Activated CD4-positive, alpha-beta T cell treated with anti-CD3 and anti-CD28 coated beads for 24 hours (primary cell): ENCODE results near the gene CCDC13.
A peak's percentile ranks its signal among the peaks of the same experiment; 100 is the strongest.

ENCODE experiments used
- DNase-seq, 2 donors: peaks; one replicate each; pipeline ENCODE4 v3.0.0-alpha.2; 2020; ENCODE audit warnings: low read depth in 2 of 2

CCDC13 gene

DNA sequence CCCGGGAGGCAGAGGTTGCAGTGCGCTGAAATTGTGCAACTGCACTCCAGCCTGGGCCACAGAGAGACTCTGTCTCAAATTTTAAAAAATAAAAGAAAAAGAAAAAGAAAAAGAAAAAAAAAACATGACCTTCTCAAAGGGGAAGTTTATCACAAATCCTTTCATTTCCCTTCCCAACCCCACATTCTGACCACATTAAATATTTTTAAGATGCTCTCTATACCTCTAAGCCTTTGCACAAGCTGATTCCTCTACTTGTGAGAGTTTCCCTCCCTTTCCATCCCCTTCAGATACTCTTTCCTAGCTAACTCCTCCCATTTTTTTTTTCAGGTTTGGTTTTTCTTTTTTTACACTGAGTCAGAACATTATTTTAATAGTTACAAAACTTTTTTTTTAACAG is 27.2 kb upstream of the CCDC13 start:
- DNase-seq: no peak

DNA sequence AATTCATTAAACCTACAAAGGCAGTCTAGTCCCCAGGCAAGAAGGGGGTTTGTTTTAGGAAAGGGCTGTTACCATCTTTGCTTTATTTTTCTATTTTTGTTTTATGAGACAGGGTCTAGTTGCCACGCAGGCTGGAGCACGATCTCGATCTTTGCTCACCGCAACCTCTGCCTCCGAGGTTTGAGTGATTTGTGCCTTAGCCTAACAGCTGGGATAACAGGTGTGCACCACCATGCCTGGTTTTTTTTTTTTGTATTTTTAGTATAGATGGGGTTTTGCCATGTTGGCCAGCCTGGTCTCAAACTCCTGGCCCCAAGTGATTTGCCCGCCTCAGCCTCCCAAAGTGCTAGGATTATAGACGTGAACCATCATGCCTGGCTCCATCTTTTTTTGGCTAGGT is 26.3 kb upstream of the CCDC13 start:
- DNase-seq: no peak

DNA sequence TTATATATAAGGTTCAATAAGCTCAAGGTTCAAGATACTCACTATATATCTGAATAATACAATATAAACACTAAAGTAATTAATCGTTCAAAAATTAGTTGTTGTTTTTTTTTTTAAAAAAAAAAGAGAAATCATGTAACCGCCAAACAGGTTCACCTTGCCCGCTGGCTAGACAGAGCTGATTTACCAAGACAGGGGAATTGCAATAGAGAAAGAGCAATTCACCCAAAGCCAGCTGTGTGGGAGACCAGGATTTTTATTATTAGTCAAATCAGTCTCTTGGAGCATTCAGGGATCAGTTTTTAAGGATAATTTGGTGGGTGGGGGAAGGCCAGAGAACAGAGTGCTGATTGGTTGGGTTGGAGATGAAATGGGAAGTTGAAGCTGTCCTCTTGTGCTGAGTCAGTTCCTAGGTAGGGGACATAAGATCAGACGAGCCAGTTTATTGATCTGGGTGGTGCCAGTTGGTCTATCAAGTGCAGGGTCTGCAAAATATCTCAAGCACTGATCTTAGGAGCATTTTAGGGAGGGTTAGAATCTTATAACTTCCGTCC is 23.4 kb upstream of the CCDC13 start:
- DNase-seq: no peak

DNA sequence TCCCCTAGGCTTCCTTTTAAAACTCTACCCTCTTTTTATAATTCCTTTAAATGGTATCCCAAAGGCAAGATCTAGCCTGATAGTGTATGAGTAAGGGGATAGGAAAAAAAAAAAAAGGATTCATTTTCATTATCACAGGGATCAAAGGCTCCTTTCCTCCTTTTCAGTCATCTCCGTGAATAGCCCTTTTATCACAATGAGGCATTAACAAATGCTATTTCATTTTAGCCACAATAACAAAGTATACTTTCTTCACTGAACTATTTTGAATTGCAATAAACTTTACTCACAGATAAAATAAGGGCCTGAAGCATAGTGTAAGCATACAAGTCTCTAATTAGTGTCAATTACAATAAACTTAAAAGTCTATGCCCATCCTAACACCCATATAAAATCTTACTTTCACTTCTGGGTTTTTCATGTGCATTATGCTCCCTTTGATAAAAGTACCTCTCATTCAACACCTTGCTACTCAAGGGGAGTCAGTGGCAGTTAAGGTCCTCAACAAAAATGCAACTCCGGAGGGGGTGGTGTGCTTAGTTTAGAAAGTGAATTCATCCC is 22.6 kb upstream of the CCDC13 start:
- no peak for DNase-seq

DNA sequence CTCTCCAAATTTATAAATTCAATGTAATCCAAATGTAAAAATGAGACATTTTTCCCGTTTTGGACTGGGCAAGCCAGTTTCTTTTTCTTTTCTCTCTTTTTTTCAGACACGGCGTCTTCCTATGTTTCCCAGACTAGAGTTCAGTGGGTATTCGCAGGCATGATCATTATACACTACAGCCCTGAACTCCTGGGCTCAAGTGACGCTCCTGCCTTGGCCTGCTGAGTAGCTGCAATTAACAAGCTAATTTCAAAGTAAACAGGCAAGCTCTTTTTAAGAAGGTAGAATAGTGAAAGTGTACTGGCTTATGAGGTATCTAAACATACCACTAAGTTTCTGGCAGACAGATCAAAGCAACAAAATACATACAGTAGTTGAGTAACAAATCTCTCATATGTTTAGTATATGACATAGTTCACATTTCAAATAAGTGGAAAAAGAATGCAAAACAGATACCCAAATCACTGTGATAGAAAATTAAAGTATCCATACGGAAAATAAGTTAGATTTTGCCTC is 17.7 kb upstream of the CCDC13 start:
- no peak for DNase-seq

DNA sequence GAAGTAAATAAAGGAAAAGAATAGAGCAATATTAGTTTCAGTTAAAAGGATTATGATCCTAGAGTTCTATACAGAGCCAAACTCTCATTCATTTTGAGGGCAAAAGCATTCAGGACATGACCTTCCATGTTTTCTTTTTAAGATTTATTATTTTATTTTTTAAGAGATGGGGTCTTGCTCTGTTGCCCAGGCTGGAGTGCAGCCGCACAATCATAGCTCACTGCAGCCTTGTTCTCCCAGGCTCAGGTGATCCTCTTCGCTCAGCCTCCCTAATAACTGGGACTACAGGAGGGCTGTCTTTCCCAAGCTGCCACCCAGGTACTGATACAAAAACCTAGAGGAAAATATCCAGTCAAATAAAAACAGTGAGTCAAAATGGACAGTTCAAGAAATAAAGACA is 13.6 kb upstream of the CCDC13 start:
- no peak for DNase-seq

DNA sequence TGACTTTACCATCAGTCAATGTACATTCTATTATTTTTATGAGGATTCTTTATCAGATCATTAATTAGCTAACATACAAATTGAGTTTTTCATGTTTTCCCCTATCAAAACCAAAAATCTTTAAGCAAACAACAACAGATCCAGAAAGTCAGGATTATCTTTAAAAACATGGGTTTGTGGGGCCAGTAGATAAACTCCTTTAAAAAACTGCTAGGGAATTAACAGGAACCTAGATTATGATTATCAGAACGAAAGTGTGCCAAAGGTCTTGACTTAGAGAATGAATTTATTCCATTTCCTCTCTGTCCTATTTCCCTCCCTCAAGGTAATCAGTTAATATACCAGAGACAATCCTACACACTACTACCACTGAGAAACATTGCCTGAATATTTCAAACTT is 13.2 kb upstream of the CCDC13 start:
- no peak for DNase-seq

DNA sequence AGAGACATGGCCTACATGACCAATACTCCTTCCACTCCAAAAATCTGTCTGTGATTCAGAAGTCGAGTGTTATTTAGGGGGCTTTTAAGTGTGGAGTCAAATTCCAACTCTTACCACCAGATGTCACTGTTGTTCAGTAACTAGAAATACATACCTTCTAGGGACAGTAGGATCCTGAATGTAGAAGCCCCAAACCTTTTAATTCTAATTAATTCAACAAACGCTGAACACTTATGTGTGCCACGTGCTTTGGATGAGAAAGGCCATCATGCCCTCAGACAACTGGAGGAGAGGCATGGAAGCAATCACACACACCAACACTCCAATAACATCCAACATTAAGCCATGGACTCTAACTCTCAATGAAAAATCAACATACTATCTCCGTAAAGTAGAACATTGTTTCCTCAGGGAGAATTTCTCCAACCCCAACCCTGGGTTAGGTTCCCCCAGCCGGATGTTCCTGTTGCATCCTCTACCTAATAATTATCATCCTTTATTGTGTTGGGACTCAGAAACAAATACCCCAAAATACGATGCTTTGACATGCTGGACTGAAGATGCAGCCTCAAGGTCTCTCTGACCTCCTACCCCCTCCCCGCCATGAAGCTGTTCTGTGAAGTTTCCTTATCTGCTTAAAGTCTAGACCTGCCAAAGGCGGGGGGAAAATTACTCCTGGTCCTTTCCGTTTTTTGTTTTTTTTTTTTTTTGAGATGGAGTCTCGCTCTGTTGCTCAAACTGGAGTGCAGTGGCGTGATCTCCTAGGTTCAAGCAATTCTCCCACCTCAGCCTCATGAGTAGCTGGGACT is 8.0 kb upstream of the CCDC13 start:
- peak in 1 of 2 donors; percentile 57 for DNase-seq

DNA sequence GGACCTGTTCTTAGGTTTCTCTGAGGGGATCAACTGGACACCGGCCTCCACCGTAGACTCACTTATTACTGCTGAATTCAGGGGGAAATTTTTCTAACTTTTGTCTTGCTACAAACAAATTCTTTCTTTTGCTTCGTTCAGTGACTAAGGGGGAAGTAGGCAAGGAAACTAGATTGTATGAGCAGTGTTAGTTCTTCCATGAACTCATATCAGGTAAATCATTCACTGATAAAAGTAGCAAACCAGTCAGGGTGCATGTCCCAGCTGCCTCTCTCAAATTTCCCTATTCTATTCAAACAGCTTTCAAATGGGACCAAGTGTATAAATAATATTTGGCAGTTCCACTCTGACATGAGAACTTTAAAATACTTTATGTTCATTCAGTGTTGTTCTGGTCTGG is 7.3 kb upstream of the CCDC13 start:
- DNase-seq: no peak

DNA sequence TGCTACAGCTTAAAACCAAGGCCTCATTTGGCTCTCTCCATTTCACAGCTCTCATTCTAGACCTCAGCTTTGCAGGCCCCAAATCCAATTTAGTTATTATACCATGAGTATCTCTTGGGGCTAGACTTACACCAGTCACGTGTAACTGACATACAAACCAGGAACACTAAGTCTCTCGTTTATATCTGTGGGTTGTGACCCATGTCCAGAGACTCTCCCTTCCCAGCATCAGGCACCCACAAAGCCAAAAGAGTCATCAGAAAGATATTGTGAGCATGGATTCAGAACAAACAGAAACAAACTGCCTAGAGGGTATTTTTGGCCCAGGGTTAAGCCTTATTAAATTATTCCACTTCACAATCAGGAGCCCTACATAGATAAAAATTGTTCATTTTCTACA is 5.6 kb upstream of the CCDC13 start:
- DNase-seq: no peak

DNA sequence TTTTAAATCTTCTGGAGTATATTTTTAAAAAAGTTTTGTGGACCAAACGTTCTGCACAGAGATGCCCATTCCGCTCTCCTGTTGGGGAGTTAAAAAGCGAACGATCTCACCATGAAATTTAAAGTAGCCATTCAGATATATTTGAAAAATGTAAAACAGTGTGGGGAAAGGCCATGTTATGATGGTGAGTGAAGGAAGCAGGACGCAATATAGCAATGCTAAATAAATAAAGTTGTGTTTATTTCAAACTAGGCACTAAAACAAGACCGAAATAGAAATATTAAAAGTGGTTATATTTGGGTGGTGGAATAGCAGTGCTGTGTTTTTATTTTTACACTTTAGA is 327 bp upstream of the CCDC13 start:
- no peak for DNase-seq

DNA sequence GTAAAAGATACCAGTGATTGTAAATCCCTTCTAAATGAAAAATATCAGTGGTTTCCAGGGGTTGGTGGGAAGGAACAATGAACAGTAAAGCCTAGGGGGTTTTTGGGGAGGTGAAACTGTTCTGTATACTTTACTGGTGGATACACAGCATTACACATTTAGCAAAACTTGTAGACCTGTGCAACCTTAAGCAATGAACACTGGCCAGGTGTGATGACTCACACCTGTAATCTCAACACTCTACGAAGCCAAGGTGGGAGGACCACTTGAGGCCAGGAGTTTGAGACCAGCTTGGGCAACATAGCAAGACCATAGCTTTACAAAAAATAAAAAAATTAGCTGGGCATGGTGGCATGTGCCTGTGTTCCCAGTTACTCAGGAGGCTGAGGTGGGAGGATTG is 1.8 kb downstream of the CCDC13 start:
- DNase-seq: no peak

DNA sequence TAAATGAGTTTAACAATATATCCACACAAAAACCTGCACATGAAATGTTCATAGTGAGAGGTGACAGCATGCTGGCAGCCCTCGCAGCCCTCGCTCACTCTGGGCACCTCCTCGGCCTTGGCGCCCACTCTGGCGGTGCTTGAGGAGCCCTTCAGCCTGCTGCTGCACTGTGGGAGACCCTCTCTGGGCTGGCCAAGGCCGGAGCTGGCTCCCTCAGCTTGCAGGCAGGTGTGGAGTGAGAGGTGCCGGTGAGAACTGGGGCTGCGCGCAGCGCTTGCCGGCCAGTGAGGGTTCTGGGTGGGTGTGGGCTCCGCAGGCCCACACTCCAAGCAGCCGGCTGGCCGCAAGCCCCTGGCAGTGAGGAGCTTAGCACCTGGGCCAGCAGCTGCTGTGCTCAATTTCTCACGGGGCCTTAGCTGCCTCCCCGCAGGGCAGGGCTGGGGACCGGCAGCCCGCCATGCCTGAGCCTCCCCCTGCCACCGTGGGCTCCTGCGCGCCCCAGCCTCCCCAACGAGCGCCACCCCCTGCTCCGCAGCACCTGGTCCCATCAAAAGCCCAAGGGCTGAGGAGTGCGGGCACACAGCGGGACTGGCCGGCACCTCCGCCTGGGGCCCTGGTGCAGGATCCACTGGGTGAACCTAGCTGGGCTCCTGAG is 3.4 kb downstream of the CCDC13 start:
- no peak for DNase-seq

DNA sequence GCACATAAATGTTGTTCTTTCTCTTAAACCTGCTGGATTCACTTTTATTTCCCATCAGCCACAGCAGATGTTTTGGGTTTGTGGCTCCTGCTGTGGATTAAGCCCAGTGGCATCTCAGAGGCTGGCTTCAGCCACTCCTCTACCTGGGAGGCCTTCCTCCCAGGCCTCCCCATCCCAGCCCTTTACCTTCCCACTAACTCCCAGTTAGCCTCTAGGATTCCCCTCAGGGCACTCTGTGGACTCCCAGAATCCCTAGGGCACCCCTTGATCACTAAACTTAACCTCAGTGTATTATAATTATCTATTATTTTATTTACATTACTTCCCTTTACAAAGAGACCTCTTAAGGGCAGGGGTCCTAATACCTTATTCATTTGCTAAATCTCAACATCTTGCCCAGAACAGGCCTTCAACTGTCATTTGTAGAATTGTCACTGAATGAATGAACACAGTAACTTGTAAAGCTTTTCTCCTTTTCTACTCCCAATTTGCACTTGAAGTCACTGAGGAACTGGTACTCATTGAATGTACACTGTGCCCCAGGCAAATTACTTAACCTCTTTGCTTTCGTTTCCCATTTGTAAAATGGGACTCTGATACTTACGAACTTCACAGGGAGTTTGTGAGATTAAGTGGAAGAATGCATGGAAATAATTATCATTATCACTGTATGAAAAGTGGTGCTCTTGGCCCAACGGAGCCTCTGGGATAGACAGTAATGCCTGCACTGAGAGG is 8.3 kb downstream of the CCDC13 start:
- DNase-seq: no peak

DNA sequence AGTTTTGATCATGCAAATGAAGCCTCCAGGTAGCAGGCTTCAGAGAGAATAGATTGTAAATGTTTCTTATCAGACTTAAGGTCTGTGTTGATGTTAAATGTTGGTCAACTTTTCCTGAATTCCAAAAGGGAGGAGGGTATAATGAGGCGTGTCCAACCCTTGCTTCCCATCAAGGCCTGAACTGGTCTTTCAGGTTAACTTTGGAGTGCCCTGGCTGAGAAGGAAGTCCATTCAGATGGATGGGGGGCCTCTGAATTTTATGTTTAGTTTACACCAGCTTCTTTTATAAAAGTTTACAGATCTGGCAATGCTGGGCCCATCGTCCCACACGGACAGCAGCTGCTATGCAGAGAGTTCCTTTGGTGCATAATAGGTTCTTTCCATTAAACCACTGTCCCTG is 8.9 kb downstream of the CCDC13 start:
- no peak for DNase-seq

DNA sequence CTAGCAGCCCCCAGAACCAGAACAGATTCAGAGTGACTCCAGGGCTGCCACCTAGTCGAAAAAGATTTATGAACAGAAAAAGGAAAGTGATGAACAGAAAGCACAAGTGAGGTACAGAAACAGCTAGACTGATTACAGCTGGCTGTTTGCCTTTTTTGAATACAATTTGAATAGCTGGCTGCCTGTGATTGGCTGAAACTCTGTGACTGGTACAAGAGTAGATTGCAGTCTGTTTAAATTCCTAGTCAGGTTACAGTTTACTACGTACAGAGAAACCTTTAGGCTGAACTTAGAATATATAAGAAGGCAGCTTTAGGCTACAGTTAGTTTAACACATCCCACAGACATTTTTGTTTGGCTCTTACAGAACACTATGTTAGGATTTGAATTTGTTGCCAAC is 10.0 kb downstream of the CCDC13 start:
- no peak for DNase-seq

DNA sequence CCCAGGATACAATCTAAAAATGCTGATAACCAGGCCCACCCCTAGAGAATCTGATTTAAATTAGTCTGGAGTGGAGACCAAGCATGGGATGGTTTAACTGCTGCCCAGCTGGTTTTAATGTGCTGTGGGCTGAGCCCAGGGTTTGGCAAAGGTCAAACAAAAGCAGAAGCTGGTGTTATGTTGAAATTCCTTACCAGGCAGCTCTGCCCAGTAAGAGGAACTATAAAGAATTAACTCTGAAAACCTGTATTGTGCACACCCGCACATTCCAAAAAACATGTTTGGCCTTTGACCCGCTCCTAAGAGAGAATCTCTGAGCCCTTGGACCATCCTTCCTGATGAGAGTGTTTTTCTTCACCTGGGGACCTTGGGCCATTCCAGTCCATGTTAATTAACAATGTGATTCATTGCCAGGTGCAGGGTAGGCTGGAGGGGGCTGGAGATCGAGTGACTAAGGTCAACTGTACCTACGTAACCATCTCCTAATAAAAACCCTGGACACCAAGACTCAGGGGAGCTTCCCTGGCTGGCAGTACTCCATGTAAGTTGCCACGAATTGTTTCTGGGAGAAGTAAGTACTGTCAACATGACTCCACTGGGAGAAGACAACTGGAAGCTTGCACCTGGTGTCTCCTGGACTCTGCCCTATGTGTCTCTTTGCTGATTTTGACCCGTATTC is 10.9 kb downstream of the CCDC13 start:
- no peak for DNase-seq

DNA sequence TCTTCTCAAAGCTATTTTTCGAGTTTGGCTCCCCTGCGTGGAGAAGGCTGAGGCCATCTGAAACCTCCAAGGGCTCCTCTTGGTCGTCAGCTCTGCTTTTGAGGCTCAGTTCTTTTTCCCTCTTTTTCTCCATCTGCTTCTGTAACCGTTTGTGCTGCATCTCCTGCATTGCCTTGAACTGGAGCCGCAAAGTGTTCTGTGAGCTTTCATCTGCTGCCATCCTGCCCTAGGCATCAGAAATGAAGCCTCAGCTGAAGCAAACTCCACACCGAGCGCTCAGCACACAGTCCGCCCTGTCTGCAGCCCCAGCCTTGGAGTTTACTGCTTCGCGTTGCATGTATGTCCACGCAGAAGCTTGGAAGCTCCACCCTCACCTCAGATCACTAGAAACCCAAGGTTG is 14.9 kb downstream of the CCDC13 start:
- DNase-seq: no peak

DNA sequence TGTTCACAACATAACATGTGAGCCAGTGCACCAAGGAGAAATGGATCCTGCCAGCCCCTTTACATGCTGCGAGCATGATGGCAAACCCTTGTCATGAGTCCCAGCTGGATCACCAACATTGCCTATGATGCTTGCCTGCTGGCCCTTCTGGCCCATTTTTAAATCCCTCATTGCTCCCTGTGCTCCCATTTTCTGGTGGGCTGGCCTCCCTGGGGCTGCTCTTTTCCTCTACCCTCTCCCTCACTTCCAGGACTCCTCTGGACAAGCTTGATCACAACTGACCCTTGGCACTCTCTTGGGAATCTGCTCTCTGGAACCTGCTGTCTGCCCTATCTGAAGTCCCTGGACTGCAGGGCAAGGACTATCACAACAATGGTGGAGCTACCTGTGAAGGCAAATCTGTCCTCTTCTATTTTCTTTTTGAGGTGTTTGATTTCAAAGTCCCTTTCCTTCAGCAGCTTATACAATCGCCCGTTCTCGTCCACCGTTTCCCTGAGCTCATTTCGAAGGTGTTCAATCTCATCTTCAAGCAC is 16.3 kb downstream of the CCDC13 start:
- DNase-seq: no peak

DNA sequence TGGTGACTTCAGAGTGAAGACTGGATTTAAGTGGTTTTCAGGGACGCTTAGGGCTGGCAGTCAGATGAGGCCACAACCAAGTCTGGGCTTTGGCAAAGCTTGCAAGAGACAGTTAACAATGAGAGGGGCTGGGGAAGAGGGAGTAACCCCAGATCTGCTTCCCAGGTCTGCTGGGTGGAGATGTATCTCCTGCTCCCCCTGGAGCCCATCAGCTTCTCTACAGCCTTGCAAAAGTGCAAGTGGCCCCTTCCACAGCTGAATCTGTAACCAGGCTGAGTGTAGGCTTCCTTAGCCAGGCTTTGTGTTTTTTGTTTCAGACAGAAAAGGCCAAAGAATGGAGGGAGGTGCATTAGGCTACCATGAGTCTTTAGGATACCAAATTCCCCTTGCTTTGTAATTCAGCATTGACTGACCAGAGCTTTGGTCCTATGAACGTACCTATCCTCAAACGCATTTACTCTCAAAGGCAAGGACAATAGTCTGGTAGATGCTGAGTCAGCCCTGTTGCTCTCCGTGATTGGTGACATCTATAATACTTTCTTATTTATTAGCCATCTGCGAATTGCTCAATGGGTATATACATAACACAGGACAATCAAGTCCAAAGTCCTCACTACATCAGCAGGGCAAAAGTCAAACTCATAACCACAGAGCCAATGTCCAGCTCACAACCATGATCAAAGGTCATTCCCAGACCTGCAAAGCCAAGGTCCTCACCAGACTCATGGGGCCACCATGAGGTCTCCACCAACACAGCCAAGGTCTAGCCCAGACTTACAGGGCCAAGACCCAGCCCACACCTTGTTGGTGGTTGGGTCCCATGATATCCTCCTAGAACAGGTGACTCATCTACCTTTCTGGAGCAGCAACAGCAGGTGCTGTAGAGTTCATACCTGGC is 17.1 kb downstream of the CCDC13 start:
- no peak for DNase-seq
